Natural killer cell (primary cell): Measurements from ENCODE around the gene HBEGF. TPM values are rescaled to one million over a fixed set of nuclear protein-coding genes. Genes with fewer than 3 reads are reported as not detected.

Experiments used
- ATAC-seq, 3 donors: fragments of 150-1000 bp in 2 of 3; fragments of 200-7000 bp in 1 of 3; cut with Tn5 transposase; 1 replicate in 1 of 3; 2 replicates in 2 of 3; pipeline ENCODE4 v1.10.0; 2021; ENCODE audit warnings: mild to moderate bottlenecking in 2 of 3, moderate library complexity in 2 of 3
- DNase-seq, 2 donors: peaks; one replicate each; pipeline versions ENCODE4 v3.0.0 to v3.0.0-alpha.2; 2013 to 2021; ENCODE audit warnings: mixed read lengths in 1 of 2
- H3K27ac ChIP-seq: one replicate; pipeline ENCODE4 v1.5.1; 2013; ENCODE audit warnings: mild to moderate bottlenecking, low read length
- H3K27me3 ChIP-seq: one replicate; pipeline ENCODE4 v1.6.1; 2013; ENCODE audit warnings: low read length; ENCODE audit not compliant: control insufficient read depth, insufficient read depth
- H3K36me3 ChIP-seq: one replicate; pipeline ENCODE4 v1.6.1; 2013; ENCODE audit warnings: low read length; ENCODE audit not compliant: control insufficient read depth, insufficient read depth
- H3K4me1 ChIP-seq: one replicate; pipeline ENCODE4 v1.6.1; 2013; ENCODE audit warnings: low read length; ENCODE audit not compliant: control insufficient read depth, insufficient read depth
- H3K4me3 ChIP-seq: one replicate; pipeline ENCODE4 v1.5.1; 2013; ENCODE audit warnings: low read length
- H3K9me3 ChIP-seq: one replicate; pipeline ENCODE4 v1.6.1; 2013; ENCODE audit warnings: low read length; ENCODE audit not compliant: control insufficient read depth, insufficient read depth
- H3K27ac Mint-ChIP-seq, 2 donors: one replicate each; pipeline ENCODE4 v1.8.0; 2022; ENCODE audit warnings: mild to moderate bottlenecking in 2 of 2, mixed read lengths in 2 of 2, moderate library complexity in 1 of 2
- H3K27me3 Mint-ChIP-seq, 2 donors: one replicate each; pipeline ENCODE4 v1.8.0; 2022; ENCODE audit warnings: low read depth in 2 of 2, mixed read lengths in 2 of 2
- H3K36me3 Mint-ChIP-seq: one replicate; pipeline ENCODE4 v1.8.0; 2022; ENCODE audit warnings: mixed read lengths
- H3K4me1 Mint-ChIP-seq, 2 donors: one replicate each; pipeline ENCODE4 v1.8.0; 2022; ENCODE audit warnings: mixed read lengths in 2 of 2
- H3K4me3 Mint-ChIP-seq: one replicate; pipeline ENCODE4 v1.8.0; 2022; ENCODE audit warnings: mild to moderate bottlenecking, moderate library complexity, mixed read lengths
- H3K9me3 Mint-ChIP-seq, 2 donors: one replicate each; pipeline ENCODE4 v1.8.0; 2022; ENCODE audit warnings: mixed read lengths in 2 of 2
- CTCF ChIP-seq: fragments of 200-600 bp; IDR thresholded peaks from one replicate; pipeline ENCODE4 v1.8.0; 2022; ENCODE audit warnings: antibody characterized with exemption
- WGBS: methylation state at CpG from one replicate; pipeline ENCODE4 v1.1.7; 2013; ENCODE audit warnings: missing lambda C conversion rate; ENCODE audit not compliant: insufficient coverage; 5-methylcytosine and 5-hydroxymethylcytosine counted together
- intact Hi-C: fragments of 100-400 bp; cut with micrococcal nuclease; formaldehyde crosslinking; loops from one replicate; pipeline ENCODE4 v1.14.2; 2022
- total RNA-seq, 4 donors: library from RNA; stranded (reverse); fragments of 120-200 nt in 1 of 4; gene quantifications; one replicate each; pipeline versions ENCODE4 v1.2.3 to v1.2.4, GENCODE V29; 2013 to 2022

Gene HBEGF
- total RNA-seq, 3 donors from 2014 or later (not counting 1 experiment from before 2014, with no cell fraction given): 5.1 to 9.9 (median 7.8) TPM

- H3K36me3 Mint-ChIP-seq: no peaks in the 10 kb centered on the region
- DNase-seq (no peak), ATAC-seq (no peak)
- H3K4me3 Mint-ChIP-seq: no peak overlapping the region
- Histone ChIP-seq H3K27me3 (no peaks in the 10 kb centered on the region), H3K4me3 (no peak overlapping the region), H3K36me3 (no peaks in the 10 kb centered on the region), H3K9me3 (no peaks in the 10 kb centered on the region), H3K4me1 (peaks cover 13% of the 10 kb centered on the region), H3K27ac (no peak overlapping the region)
- intact Hi-C loops: no loop called here
- no peaks in the 10 kb centered on the region for H3K9me3 Mint-ChIP-seq
- TF ChIP-seq CTCF: no peak
- WGBS: 86% methylated on average over 5 of the region's 5 CpGs
- H3K27me3 Mint-ChIP-seq: no peaks in the 10 kb centered on the region
- no peak overlapping the region for H3K27ac Mint-ChIP-seq
- H3K4me1 Mint-ChIP-seq: no peaks in the 10 kb centered on the region
These were observed 10.0 kb downstream of the HBEGF start for GRCh38 chr5:140336388-140336787.

- Mint-ChIP-seq H3K4me1 (no peaks in the 10 kb centered on the region), H3K27me3 (peaks cover 0 to 4% of the 10 kb centered on the region in 2 donors)
These were observed 14.8 kb downstream of the HBEGF start for GRCh38 chr5:140331638-140332037.

GRCh38 chr5:140329739-140330481 lies 16.5 kb downstream of the HBEGF start:
- Histone ChIP-seq H3K4me3 (no peak overlapping the region), H3K4me1 (no peaks in the 10 kb centered on the region), H3K36me3 (no peaks in the 10 kb centered on the region), H3K27ac (no peak overlapping the region), H3K27me3 (no peaks in the 10 kb centered on the region), H3K9me3 (no peaks in the 10 kb centered on the region)
- no peaks in the 10 kb centered on the region for H3K9me3 Mint-ChIP-seq
- DNase-seq (no peak), ATAC-seq (no peak)
- no peak overlapping the region for H3K4me3 Mint-ChIP-seq
- TF ChIP-seq CTCF: no peak
- WGBS: 79% methylated on average over 5 of the region's 5 CpGs
- no peaks in the 10 kb centered on the region for H3K36me3 Mint-ChIP-seq
- intact Hi-C loops: no loop called here
- H3K4me1 Mint-ChIP-seq: no peaks in the 10 kb centered on the region
- H3K27ac Mint-ChIP-seq: no peak overlapping the region
- H3K27me3 Mint-ChIP-seq: peaks cover 0 to 11% of the 10 kb centered on the region in 2 donors

More at GRCh38 chr5:140331638-140332037, 14.8 kb downstream of the HBEGF start:
- H3K36me3 ChIP-seq: no peaks in the 10 kb centered on the region
- H3K27ac Mint-ChIP-seq: no peak overlapping the region
- intact Hi-C loops: no loop called here
- H3K36me3 Mint-ChIP-seq: no peaks in the 10 kb centered on the region
- no peaks in the 10 kb centered on the region for H3K9me3 ChIP-seq
- 100% methylated on average over 1 of the region's 1 CpG for WGBS
- H3K4me1 ChIP-seq: no peaks in the 10 kb centered on the region
- no peak for TF ChIP-seq CTCF
- DNase-seq (no peak), ATAC-seq (no peak)
- no peak overlapping the region for H3K4me3 Mint-ChIP-seq
- no peaks in the 10 kb centered on the region for H3K27me3 ChIP-seq
- H3K4me3 ChIP-seq: no peak overlapping the region
- H3K9me3 Mint-ChIP-seq: no peaks in the 10 kb centered on the region
- no peak overlapping the region for H3K27ac ChIP-seq
